ENCODE measurements around the gene SRBD1. TPM values are rescaled to one million over a fixed set of nuclear protein-coding genes. Genes with fewer than 3 reads are reported as not detected.

Gene SRBD1
- total RNA-seq, 1 experiment from 2014 or later = 19.8 TPM

- no peaks in the 10 kb centered on the region for H3K4me1 ChIP-seq (ENCODE audit: insufficient read depth, low read length)
- H3K27ac ChIP-seq (ENCODE audit: low read length) = no peak overlapping the region
- ChIA-PET POLR2A (ENCODE audit: unreplicated experiment) (no interaction called here), CTCF (no interaction called here)
- no peak for DNase-seq
- no peak for ATAC-seq
- H3K36me3 ChIP-seq (ENCODE audit: low read depth, low read length) = no peaks in the 10 kb centered on the region
- H3K4me2 ChIP-seq (ENCODE audit: low read length) = no peak overlapping the region
- H3K9me2 ChIP-seq (replicated peaks; ENCODE audit: low read length) = no peaks in the 10 kb centered on the region
- no peaks in the 10 kb centered on the region for H3F3A ChIP-seq (ENCODE audit: low read length, unreplicated experiment)
- no peaks in the 10 kb centered on the region for H3K79me2 ChIP-seq (ENCODE audit: low read length)
- H3K4me3 ChIP-seq (ENCODE audit: low read length) = no peak overlapping the region
- intact Hi-C loops (cut with micrococcal nuclease) = no loop called here
- BruUV-seq (replicated peaks) = no TSS peak
- no peaks in the 10 kb centered on the region for H3K9me3 ChIP-seq (ENCODE audit: low read length)
- H4K20me1 ChIP-seq (ENCODE audit: low read length) = no peaks in the 10 kb centered on the region
- TF ChIP-seq EZH2 (IDR thresholded peaks at IDR 0.05; ENCODE audit: low read length, unreplicated experiment) (no peak), EZH2phosphoT487 (IDR thresholded peaks at IDR 0.05; ENCODE audit: borderline replicate concordance, low read length) (no peak)
- TF ChIP-seq, protein P1, sequence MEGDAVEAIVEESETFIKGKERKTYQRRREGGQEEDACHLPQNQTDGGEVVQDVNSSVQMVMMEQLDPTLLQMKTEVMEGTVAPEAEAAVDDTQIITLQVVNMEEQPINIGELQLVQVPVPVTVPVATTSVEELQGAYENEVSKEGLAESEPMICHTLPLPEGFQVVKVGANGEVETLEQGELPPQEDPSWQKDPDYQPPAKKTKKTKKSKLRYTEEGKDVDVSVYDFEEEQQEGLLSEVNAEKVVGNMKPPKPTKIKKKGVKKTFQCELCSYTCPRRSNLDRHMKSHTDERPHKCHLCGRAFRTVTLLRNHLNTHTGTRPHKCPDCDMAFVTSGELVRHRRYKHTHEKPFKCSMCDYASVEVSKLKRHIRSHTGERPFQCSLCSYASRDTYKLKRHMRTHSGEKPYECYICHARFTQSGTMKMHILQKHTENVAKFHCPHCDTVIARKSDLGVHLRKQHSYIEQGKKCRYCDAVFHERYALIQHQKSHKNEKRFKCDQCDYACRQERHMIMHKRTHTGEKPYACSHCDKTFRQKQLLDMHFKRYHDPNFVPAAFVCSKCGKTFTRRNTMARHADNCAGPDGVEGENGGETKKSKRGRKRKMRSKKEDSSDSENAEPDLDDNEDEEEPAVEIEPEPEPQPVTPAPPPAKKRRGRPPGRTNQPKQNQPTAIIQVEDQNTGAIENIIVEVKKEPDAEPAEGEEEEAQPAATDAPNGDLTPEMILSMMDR (conservative IDR thresholded peaks at IDR 0.05; ENCODE audit: low read depth, low read length) = no peak
- H3K9ac ChIP-seq (ENCODE audit: low read length) = no peak overlapping the region
- no peak overlapping the region for H2AFZ ChIP-seq (ENCODE audit: low read length)
- H3K27me3 ChIP-seq (ENCODE audit: low read length) = no peaks in the 10 kb centered on the region
Measured at GRCh38 chr2:45343251-45344017, 267.6 kb downstream of the SRBD1 start.

DNA sequence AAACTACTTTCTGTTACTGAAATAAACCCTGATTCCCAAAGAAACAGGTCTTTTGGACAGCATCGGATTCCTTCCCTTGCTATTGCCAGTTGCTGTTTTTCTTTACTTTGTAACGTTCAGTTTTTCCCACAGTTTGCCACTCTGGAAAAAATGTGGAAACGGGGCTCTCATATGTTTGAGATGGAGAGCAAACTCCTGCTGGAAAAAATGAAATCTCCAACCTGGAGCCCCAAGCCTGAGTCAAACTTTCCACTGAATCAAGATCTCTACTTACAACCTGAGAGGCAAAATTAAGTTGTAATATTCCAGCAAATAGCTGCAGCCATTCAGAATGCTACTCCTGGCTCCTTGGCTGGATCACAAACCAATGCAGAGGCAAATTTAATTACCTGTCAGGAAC, 270.7 kb downstream of the SRBD1 start:
- CTCF ChIA-PET = no interaction called here
- no peak overlapping the region for H3K27ac ChIP-seq (ENCODE audit: low read length)

DNA sequence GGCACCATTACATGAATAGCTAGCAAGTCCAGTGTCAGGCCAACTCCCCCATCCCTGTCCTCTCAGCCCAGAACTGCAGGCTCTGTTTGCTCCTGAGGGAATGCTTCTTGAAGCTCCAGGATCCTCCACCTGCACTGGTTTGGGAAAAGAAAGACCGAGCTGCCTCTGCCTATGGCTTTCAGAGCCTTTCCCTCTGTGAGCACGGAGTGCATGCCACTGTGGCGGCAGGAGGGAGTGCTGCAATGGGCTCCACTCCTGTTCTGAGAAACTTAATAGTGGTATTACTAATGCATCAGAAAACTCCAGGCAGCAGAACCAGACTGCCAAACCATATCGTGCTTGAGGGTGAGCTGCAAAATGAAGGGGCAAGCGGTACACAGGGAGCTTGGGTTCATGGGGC, 271.8 kb downstream of the SRBD1 start:
- TF ChIP-seq EZH2phosphoT487 (IDR thresholded peaks at IDR 0.05; ENCODE audit: borderline replicate concordance, low read length) (no peak), EZH2 (IDR thresholded peaks at IDR 0.05; ENCODE audit: low read length, unreplicated experiment) (no peak)
- TF ChIP-seq, protein P1 (conservative IDR thresholded peaks at IDR 0.05; ENCODE audit: low read depth, low read length) = no peak
- ATAC-seq = no peak
- Histone ChIP-seq H3F3A (ENCODE audit: low read length, unreplicated experiment) (no peaks in the 10 kb centered on the region), H3K4me1 (ENCODE audit: insufficient read depth, low read length) (no peaks in the 10 kb centered on the region), H3K79me2 (ENCODE audit: low read length) (no peaks in the 10 kb centered on the region), H2AFZ (ENCODE audit: low read length) (no peak overlapping the region), H3K27me3 (ENCODE audit: low read length) (no peaks in the 10 kb centered on the region), H3K9me2 (replicated peaks; ENCODE audit: low read length) (no peaks in the 10 kb centered on the region), H4K20me1 (ENCODE audit: low read length) (no peaks in the 10 kb centered on the region), H3K4me2 (ENCODE audit: low read length) (no peak overlapping the region), H3K9ac (ENCODE audit: low read length) (no peak overlapping the region), H3K27ac (ENCODE audit: low read length) (no peak overlapping the region), H3K9me3 (ENCODE audit: low read length) (no peaks in the 10 kb centered on the region), H3K4me3 (ENCODE audit: low read length) (no peak overlapping the region), H3K36me3 (ENCODE audit: low read depth, low read length) (no peaks in the 10 kb centered on the region)
- DNase-seq = no peak
- CTCF ChIA-PET = no interaction called here
- BruUV-seq (replicated peaks) = no TSS peak
- intact Hi-C loops (cut with micrococcal nuclease) = no loop called here
- POLR2A ChIA-PET (ENCODE audit: unreplicated experiment) = no interaction called here

More for the DNA sequence above, 270.7 kb downstream of the SRBD1 start:
- Histone ChIP-seq H3K9me2 (replicated peaks; ENCODE audit: low read length) (no peaks in the 10 kb centered on the region), H4K20me1 (ENCODE audit: low read length) (no peaks in the 10 kb centered on the region), H3K9me3 (ENCODE audit: low read length) (no peaks in the 10 kb centered on the region), H3K79me2 (ENCODE audit: low read length) (no peaks in the 10 kb centered on the region), H3K4me2 (ENCODE audit: low read length) (no peak overlapping the region), H3K36me3 (ENCODE audit: low read depth, low read length) (no peaks in the 10 kb centered on the region), H2AFZ (ENCODE audit: low read length) (no peak overlapping the region), H3F3A (ENCODE audit: low read length, unreplicated experiment) (no peaks in the 10 kb centered on the region), H3K4me1 (ENCODE audit: insufficient read depth, low read length) (no peaks in the 10 kb centered on the region), H3K27me3 (ENCODE audit: low read length) (no peaks in the 10 kb centered on the region), H3K9ac (ENCODE audit: low read length) (no peak overlapping the region), H3K4me3 (ENCODE audit: low read length) (no peak overlapping the region)
- ATAC-seq (no peak), DNase-seq (no peak)
- TF ChIP-seq EZH2 (IDR thresholded peaks at IDR 0.05; ENCODE audit: low read length, unreplicated experiment) (no peak), EZH2phosphoT487 (IDR thresholded peaks at IDR 0.05; ENCODE audit: borderline replicate concordance, low read length) (no peak)
- TF ChIP-seq, protein P1 (conservative IDR thresholded peaks at IDR 0.05; ENCODE audit: low read depth, low read length) = no peak
- intact Hi-C loops (cut with micrococcal nuclease) = no loop called here
- POLR2A ChIA-PET (ENCODE audit: unreplicated experiment) = no interaction called here
- no TSS peak for BruUV-seq (replicated peaks)

Data from PC-3 (cell line).